ENCODE results near the gene CLTC.
A peak's percentile ranks its signal among the peaks of the same experiment; 100 is the strongest.

CLTC gene

GRCh38 chr17:59620064-59620359 lies 317 bp downstream of the CLTC start:
- H3K27ac ChIP-seq (ENCODE audit: low read length) = peak overlapping the region; percentile 89
- peaks cover 17% of the 10 kb centered on the region for H3K4me1 ChIP-seq (ENCODE audit: insufficient read depth, low read length)
- H3K36me3 ChIP-seq (ENCODE audit: insufficient read depth, low read depth, low read length) = no peaks in the 10 kb centered on the region; the same call in 1 of the 2 replicates
- peak overlapping the region; percentile 93 for H3K4me3 ChIP-seq (ENCODE audit: low read length)
- H3K27me3 ChIP-seq (ENCODE audit: insufficient read depth, low read length) = no peaks in the 10 kb centered on the region
- peak overlapping the region; percentile 95 for H3K9ac ChIP-seq (ENCODE audit: low read depth, low read length)
- H3K9me3 ChIP-seq (ENCODE audit: insufficient read depth, low read depth, low read length) = no peaks in the 10 kb centered on the region

- Histone ChIP-seq H3K4me1 (ENCODE audit: insufficient read depth, low read length) (peaks cover 17% of the 10 kb centered on the region), H3K9ac (ENCODE audit: low read depth, low read length) (peak overlapping the region; percentile 95), H3K4me3 (ENCODE audit: low read length) (peak overlapping the region; percentile 93), H3K27ac (ENCODE audit: low read length) (no peak overlapping the region), H3K36me3 (ENCODE audit: insufficient read depth, low read depth, low read length) (peaks cover 3% of the 10 kb centered on the region; the same call in 1 of the 2 replicates), H3K27me3 (ENCODE audit: insufficient read depth, low read length) (no peaks in the 10 kb centered on the region), H3K9me3 (ENCODE audit: insufficient read depth, low read depth, low read length) (no peaks in the 10 kb centered on the region)
Measured at GRCh38 chr17:59620518-59621259, 994 bp downstream of the CLTC start.

- Histone ChIP-seq H3K36me3 (ENCODE audit: insufficient read depth, low read depth, low read length) (peaks cover 8% of the 10 kb centered on the region; the same call in 1 of the 2 replicates), H3K4me1 (ENCODE audit: insufficient read depth, low read length) (peaks cover 14% of the 10 kb centered on the region), H3K4me3 (ENCODE audit: low read length) (peak overlapping the region; percentile 93), H3K27me3 (ENCODE audit: insufficient read depth, low read length) (no peaks in the 10 kb centered on the region), H3K27ac (ENCODE audit: low read length) (no peak overlapping the region), H3K9ac (ENCODE audit: low read depth, low read length) (peak overlapping the region; percentile 95; the same call in 1 of the 2 replicates), H3K9me3 (ENCODE audit: insufficient read depth, low read depth, low read length) (no peaks in the 10 kb centered on the region)
Measured at GRCh38 chr17:59621771-59622170, 2.1 kb downstream of the CLTC start.

DNA sequence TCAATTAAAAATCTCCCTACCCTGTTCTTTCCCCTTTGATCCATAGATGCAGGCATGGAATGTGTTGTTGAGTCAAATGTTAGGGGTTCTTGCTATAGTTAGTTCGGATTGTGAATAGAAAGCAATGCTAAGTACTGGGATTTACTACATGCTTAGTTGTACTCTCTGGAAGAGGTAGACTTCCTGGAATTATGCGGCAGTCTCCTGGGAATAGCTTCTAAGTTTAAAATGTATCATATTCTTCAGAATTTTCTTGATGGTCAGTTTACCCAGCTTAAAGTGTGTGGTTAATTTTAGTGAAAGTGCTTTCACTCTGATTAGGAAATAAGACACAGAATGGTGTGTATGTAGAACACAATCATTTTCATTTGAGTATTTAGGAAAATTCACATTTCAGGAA lies 3.5 kb downstream of the CLTC start:
- Histone ChIP-seq H3K4me1 (ENCODE audit: insufficient read depth, low read length) (0 out of 2 replicates have a peak, but pooled peaks cover 7% of the 10 kb centered on the region), H3K9me3 (ENCODE audit: insufficient read depth, low read depth, low read length) (no peaks in the 10 kb centered on the region), H3K4me3 (ENCODE audit: low read length) (0 out of 2 replicates have a peak overlapping the region, but pooled peaks have one; percentile 93), H3K9ac (ENCODE audit: low read depth, low read length) (peak overlapping the region; percentile 95; the same call in 1 of the 2 replicates), H3K36me3 (ENCODE audit: insufficient read depth, low read depth, low read length) (peaks cover 8% of the 10 kb centered on the region; the same call in 1 of the 2 replicates), H3K27ac (ENCODE audit: low read length) (no peak overlapping the region), H3K27me3 (ENCODE audit: insufficient read depth, low read length) (no peaks in the 10 kb centered on the region)

DNA sequence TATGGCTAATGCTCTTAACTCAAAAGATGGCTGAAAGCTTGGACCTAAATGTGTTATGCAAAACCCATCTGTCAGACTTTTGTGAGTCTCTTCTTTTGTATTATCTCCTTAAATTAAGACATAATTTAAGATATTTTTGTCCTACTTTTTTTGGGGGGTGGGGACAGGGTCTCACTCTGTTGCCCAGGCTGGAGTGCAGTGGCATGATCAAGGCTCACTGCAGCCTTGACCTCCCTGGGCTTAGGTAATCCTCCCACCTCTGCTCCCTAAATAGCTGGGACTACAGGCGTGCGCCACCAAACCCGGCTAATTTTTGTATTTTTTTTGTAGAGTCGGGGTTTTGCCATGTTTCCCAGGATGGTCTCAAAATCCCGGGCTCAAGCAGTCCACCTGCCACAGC lies 7.1 kb downstream of the CLTC start:
- no peaks in the 10 kb centered on the region for H3K9me3 ChIP-seq (ENCODE audit: insufficient read depth, low read depth, low read length)
- no peak overlapping the region for H3K27ac ChIP-seq (ENCODE audit: low read length)
- H3K4me1 ChIP-seq (ENCODE audit: insufficient read depth, low read length) = 0 out of 2 replicates have a peak, but pooled peaks cover 5% of the 10 kb centered on the region
- H3K4me3 ChIP-seq (ENCODE audit: low read length) = no peak overlapping the region
- H3K36me3 ChIP-seq (ENCODE audit: insufficient read depth, low read depth, low read length) = peaks cover 14% of the 10 kb centered on the region; the same call in 1 of the 2 replicates
- H3K9ac ChIP-seq (ENCODE audit: low read depth, low read length) = no peak overlapping the region
- no peaks in the 10 kb centered on the region for H3K27me3 ChIP-seq (ENCODE audit: insufficient read depth, low read length)

GRCh38 chr17:59627274-59627673 lies 7.6 kb downstream of the CLTC start:
- Histone ChIP-seq H3K27me3 (ENCODE audit: insufficient read depth, low read length) (no peaks in the 10 kb centered on the region), H3K4me1 (ENCODE audit: insufficient read depth, low read length) (no peaks in the 10 kb centered on the region), H3K4me3 (ENCODE audit: low read length) (no peak overlapping the region), H3K9me3 (ENCODE audit: insufficient read depth, low read depth, low read length) (no peaks in the 10 kb centered on the region), H3K36me3 (ENCODE audit: insufficient read depth, low read depth, low read length) (peaks cover 14% of the 10 kb centered on the region; the same call in 1 of the 2 replicates), H3K9ac (ENCODE audit: low read depth, low read length) (no peak overlapping the region), H3K27ac (ENCODE audit: low read length) (no peak overlapping the region)

DNA sequence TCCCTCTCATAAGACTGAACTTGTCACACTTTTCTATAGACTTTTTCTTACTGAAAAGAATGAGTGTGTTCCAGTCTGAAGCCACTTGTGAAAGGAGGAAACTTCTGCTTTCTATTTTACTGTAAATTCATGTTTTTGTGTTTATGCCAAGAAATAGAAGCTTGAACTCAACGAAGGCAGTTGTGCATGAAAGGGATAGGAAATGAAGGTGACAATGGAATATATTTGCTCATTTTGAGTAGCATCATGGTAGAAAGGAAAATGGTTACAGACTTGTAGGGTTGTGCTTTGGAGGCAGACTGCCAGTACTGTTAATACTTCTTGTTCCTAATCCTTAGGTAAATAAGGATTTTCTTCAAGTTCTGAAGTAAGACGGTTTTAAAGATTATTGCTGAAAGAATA lies 8.1 kb downstream of the CLTC start:
- no peak overlapping the region for H3K9ac ChIP-seq (ENCODE audit: low read depth, low read length)
- H3K36me3 ChIP-seq (ENCODE audit: insufficient read depth, low read depth, low read length) = peaks cover 14% of the 10 kb centered on the region; the same call in 1 of the 2 replicates
- no peak overlapping the region for H3K4me3 ChIP-seq (ENCODE audit: low read length)
- no peak overlapping the region for H3K27ac ChIP-seq (ENCODE audit: low read length)
- no peaks in the 10 kb centered on the region for H3K9me3 ChIP-seq (ENCODE audit: insufficient read depth, low read depth, low read length)
- no peaks in the 10 kb centered on the region for H3K4me1 ChIP-seq (ENCODE audit: insufficient read depth, low read length)
- no peaks in the 10 kb centered on the region for H3K27me3 ChIP-seq (ENCODE audit: insufficient read depth, low read length)

DNA sequence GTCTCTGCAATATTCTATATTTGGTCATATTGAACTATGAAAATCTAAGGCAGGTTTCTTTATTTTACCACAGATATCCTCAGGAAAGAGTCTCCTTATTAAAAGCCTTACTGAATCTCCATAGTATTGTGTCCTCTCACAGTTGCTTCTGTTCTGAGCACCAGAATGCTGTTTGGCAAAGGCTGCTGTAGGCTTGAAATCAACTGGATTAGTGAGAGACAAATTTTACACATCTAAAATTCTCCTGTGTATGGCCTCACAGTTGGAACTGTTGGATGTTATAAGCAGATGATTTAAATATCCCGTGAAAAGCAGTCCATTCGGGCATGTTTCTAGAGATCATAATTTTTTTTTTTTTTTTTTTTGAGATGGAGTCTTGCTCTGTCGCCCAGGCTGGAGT lies 9.5 kb downstream of the CLTC start:
- H3K36me3 ChIP-seq (ENCODE audit: insufficient read depth, low read depth, low read length) = peaks cover 14% of the 10 kb centered on the region; the same call in 1 of the 2 replicates
- H3K9ac ChIP-seq (ENCODE audit: low read depth, low read length) = no peak overlapping the region
- no peaks in the 10 kb centered on the region for H3K9me3 ChIP-seq (ENCODE audit: insufficient read depth, low read depth, low read length)
- peaks cover 3% of the 10 kb centered on the region for H3K4me1 ChIP-seq (ENCODE audit: insufficient read depth, low read length)
- H3K27ac ChIP-seq (ENCODE audit: low read length) = no peak overlapping the region
- no peaks in the 10 kb centered on the region for H3K27me3 ChIP-seq (ENCODE audit: insufficient read depth, low read length)
- H3K4me3 ChIP-seq (ENCODE audit: low read length) = no peak overlapping the region

GRCh38 chr17:59631276-59631675 lies 11.6 kb downstream of the CLTC start:
- Histone ChIP-seq H3K27ac (ENCODE audit: low read length) (no peak overlapping the region), H3K4me1 (ENCODE audit: insufficient read depth, low read length) (peaks cover 13% of the 10 kb centered on the region), H3K9me3 (ENCODE audit: insufficient read depth, low read depth, low read length) (no peaks in the 10 kb centered on the region), H3K36me3 (ENCODE audit: insufficient read depth, low read depth, low read length) (0 out of 2 replicates have a peak, but pooled peaks cover 10% of the 10 kb centered on the region), H3K27me3 (ENCODE audit: insufficient read depth, low read length) (no peaks in the 10 kb centered on the region), H3K9ac (ENCODE audit: low read depth, low read length) (no peak overlapping the region), H3K4me3 (ENCODE audit: low read length) (no peak overlapping the region)

GRCh38 chr17:59632398-59632797 lies 12.7 kb downstream of the CLTC start:
- H3K36me3 ChIP-seq (ENCODE audit: insufficient read depth, low read depth, low read length) = 0 out of 2 replicates have a peak, but pooled peaks cover 10% of the 10 kb centered on the region
- no peak overlapping the region for H3K27ac ChIP-seq (ENCODE audit: low read length)
- H3K9me3 ChIP-seq (ENCODE audit: insufficient read depth, low read depth, low read length) = no peaks in the 10 kb centered on the region
- no peak overlapping the region for H3K9ac ChIP-seq (ENCODE audit: low read depth, low read length)
- H3K27me3 ChIP-seq (ENCODE audit: insufficient read depth, low read length) = no peaks in the 10 kb centered on the region
- no peak overlapping the region for H3K4me3 ChIP-seq (ENCODE audit: low read length)
- peaks cover 13% of the 10 kb centered on the region for H3K4me1 ChIP-seq (ENCODE audit: insufficient read depth, low read length)

- H3K4me3 ChIP-seq (ENCODE audit: low read length) = no peak overlapping the region
- H3K4me1 ChIP-seq (ENCODE audit: insufficient read depth, low read length) = peaks cover 13% of the 10 kb centered on the region
- H3K27ac ChIP-seq (ENCODE audit: low read length) = no peak overlapping the region
- no peaks in the 10 kb centered on the region for H3K9me3 ChIP-seq (ENCODE audit: insufficient read depth, low read depth, low read length)
- H3K9ac ChIP-seq (ENCODE audit: low read depth, low read length) = peak overlapping the region; percentile 55; the same call in 1 of the 2 replicates
- H3K36me3 ChIP-seq (ENCODE audit: insufficient read depth, low read depth, low read length) = 0 out of 2 replicates have a peak, but pooled peaks cover 10% of the 10 kb centered on the region
- H3K27me3 ChIP-seq (ENCODE audit: insufficient read depth, low read length) = no peaks in the 10 kb centered on the region
Measured at GRCh38 chr17:59633658-59634359, 14.1 kb downstream of the CLTC start.
